Sigmoid colon (tissue), 7 donors: ENCODE results near the gene BHLHA9. TPM values are rescaled to one million over a fixed set of nuclear protein-coding genes. Genes with fewer than 3 reads are reported as not detected.

Experiments used
- DNase-seq: peaks from one replicate; pipeline ENCODE4 v3.0.0-alpha.2; 2019
- H3K27ac ChIP-seq, 4 donors: fragments of 200-600 bp; sonication (generic); one replicate each; pipeline ENCODE4 v1.5.1; 2016 to 2019; ENCODE audit warnings: mild to moderate bottlenecking in 1 of 4
- H3K27me3 ChIP-seq, 3 donors: fragments of 200-600 bp; sonication (generic); one replicate each; pipeline ENCODE4 v1.5.1; 2019; ENCODE audit warnings: mild to moderate bottlenecking in 1 of 3
- H3K36me3 ChIP-seq, 4 donors: fragments of 200-600 bp; sonication (generic); one replicate each; pipeline ENCODE4 v1.5.1; 2016 to 2019
- H3K4me1 ChIP-seq, 4 donors: fragments of 200-600 bp; sonication (generic); one replicate each; pipeline ENCODE4 v1.5.1; 2017 to 2019
- H3K4me3 ChIP-seq, 4 donors: fragments of 200-600 bp; sonication (generic); one replicate each; pipeline ENCODE4 v1.5.1; 2017 to 2019; ENCODE audit warnings: mild to moderate bottlenecking in 2 of 4, moderate library complexity in 1 of 4
- H3K9me3 ChIP-seq, 4 donors: fragments of 200-600 bp in 3 of 4; sonication (generic) in 3 of 4; one replicate each; pipeline versions ENCODE4 v1.5.1 to v1.6.1; 2013 to 2019
- EP300 ChIP-seq, 4 donors: sonication (generic); formaldehyde crosslinking; IDR thresholded peaks; one replicate each; pipeline ENCODE4 v1.6.1; 2017; ENCODE audit warnings: antibody characterized with exemption in 4 of 4
- POLR2A ChIP-seq, 2 donors: fragments of 450-650 bp; IDR thresholded peaks; one replicate each; pipeline ENCODE4 v1.6.1; 2016; ENCODE audit warnings: antibody characterized with exemption in 2 of 2, mild to moderate bottlenecking in 2 of 2, moderate library complexity in 2 of 2
- POLR2AphosphoS5 ChIP-seq, 4 donors: sonication (generic); formaldehyde crosslinking; IDR thresholded peaks; one replicate each; pipeline ENCODE4 v1.6.1; 2017; ENCODE audit warnings: antibody characterized with exemption in 4 of 4
- WGBS, 2 donors: extraction: QIAGEN DNeasy Blood & Tissue Kit; methylation state at CpG; one replicate each; pipeline ENCODE4 v1.1.7; 2013; 5-methylcytosine and 5-hydroxymethylcytosine counted together
- intact Hi-C: fragments of 100-400 bp; cut with DNase I; formaldehyde crosslinking; loops from one replicate; pipeline ENCODE4 v1.15.1; 2023
- polyA plus RNA-seq, 3 donors: library from polyadenylated mRNA; stranded (reverse); fragments of 200-250 nt; gene quantifications; one replicate each; pipeline ENCODE4 v1.2.3, GENCODE V29; 2013
- total RNA-seq, 4 donors: library from RNA; depleted of rRNA; stranded (reverse); fragments of >200 nt; gene quantifications; one replicate each; pipeline ENCODE4 v1.1.0, GENCODE V29; 2016
- TF ChIP-seq, protein P1 (sequence below), 4 experiments: fragments of 450-650 bp in 3 of 4; fragments of 200-600 bp in 1 of 4; IDR thresholded peaks; one replicate each; pipeline ENCODE4 v1.5.1; 2016 to 2019; ENCODE audit warnings: antibody characterized with exemption in 4 of 4, mild to moderate bottlenecking in 3 of 4, moderate library complexity in 2 of 4
- donor health status: healthy with polysubstance abuse.
- donor health status: Bipolar disorder and iron deficiency.
- donor health status: healthy.

BHLHA9 gene
- total and polyA plus RNA-seq, 7 donors = not detected

GRCh38 chr17:1271030-1271423, 783 bp downstream of the BHLHA9 start:
- TF ChIP-seq, protein P1, sequence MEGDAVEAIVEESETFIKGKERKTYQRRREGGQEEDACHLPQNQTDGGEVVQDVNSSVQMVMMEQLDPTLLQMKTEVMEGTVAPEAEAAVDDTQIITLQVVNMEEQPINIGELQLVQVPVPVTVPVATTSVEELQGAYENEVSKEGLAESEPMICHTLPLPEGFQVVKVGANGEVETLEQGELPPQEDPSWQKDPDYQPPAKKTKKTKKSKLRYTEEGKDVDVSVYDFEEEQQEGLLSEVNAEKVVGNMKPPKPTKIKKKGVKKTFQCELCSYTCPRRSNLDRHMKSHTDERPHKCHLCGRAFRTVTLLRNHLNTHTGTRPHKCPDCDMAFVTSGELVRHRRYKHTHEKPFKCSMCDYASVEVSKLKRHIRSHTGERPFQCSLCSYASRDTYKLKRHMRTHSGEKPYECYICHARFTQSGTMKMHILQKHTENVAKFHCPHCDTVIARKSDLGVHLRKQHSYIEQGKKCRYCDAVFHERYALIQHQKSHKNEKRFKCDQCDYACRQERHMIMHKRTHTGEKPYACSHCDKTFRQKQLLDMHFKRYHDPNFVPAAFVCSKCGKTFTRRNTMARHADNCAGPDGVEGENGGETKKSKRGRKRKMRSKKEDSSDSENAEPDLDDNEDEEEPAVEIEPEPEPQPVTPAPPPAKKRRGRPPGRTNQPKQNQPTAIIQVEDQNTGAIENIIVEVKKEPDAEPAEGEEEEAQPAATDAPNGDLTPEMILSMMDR (IDR thresholded peaks at IDR 0.05) = no peak
- TF ChIP-seq POLR2AphosphoS5 (IDR thresholded peaks at IDR 0.05) (no peak), POLR2A (IDR thresholded peaks at IDR 0.05) (no peak), EP300 (IDR thresholded peaks at IDR 0.05) (no peak)
- WGBS, 2 donors = 8% methylated on average over 42 of the region's 42 CpGs
- no peak for DNase-seq

DNA sequence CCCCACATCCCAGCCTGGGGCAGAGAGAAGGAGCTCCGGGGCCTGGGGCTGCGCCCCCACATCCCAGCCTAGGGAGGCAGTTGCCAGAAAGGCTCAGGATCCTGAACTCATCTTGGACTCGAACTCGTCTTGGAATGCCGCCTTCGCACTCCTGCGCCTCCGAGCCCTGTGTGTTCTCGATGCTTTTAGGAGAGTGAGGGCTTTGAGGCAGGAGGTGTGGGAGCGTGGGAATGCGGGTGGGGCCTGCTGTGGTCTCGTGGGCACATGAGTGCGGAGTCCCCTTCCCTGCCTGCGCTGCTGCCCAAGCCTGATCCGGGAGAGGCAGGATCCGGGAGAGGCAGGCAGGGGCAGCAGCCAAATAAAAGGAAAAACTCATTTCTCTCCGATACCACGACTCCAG, 1.2 kb downstream of the BHLHA9 start:
- intact Hi-C loops = no loop called here
- 56 to 63% methylated on average over 18 of the region's 18 CpGs for WGBS, 2 donors
- no peak overlapping the region for H3K27ac ChIP-seq
- H3K36me3 ChIP-seq = no peaks in the 10 kb centered on the region
- no peaks in the 10 kb centered on the region for H3K9me3 ChIP-seq
- TF ChIP-seq POLR2A (IDR thresholded peaks at IDR 0.05) (no peak), EP300 (IDR thresholded peaks at IDR 0.05) (no peak), POLR2AphosphoS5 (IDR thresholded peaks at IDR 0.05) (no peak)
- TF ChIP-seq, protein P1 (IDR thresholded peaks at IDR 0.05) = no peak
- peaks cover 0 to 26% (median 23%) of the 10 kb centered on the region in 4 donors for H3K4me1 ChIP-seq
- peaks cover 19 to 48% (median 23%) of the 10 kb centered on the region in 3 donors for H3K27me3 ChIP-seq
- H3K4me3 ChIP-seq = no peak overlapping the region
- no peak for DNase-seq

More at GRCh38 chr17:1271030-1271423, 783 bp downstream of the BHLHA9 start:
- Histone ChIP-seq H3K4me1 (peaks cover 0 to 24% (median 21%) of the 10 kb centered on the region in 4 donors), H3K4me3 (no peak overlapping the region), H3K27ac (no peak overlapping the region), H3K9me3 (no peaks in the 10 kb centered on the region), H3K36me3 (no peaks in the 10 kb centered on the region), H3K27me3 (peaks cover 19 to 43% (median 23%) of the 10 kb centered on the region in 3 donors)
- intact Hi-C loops = no loop called here

- Histone ChIP-seq H3K36me3 (no peaks in the 10 kb centered on the region), H3K27ac (no peak overlapping the region), H3K4me3 (no peak overlapping the region), H3K9me3 (no peaks in the 10 kb centered on the region), H3K4me1 (peaks cover 0 to 21% (median 18%) of the 10 kb centered on the region in 4 donors), H3K27me3 (peaks cover 19 to 57% (median 23%) of the 10 kb centered on the region in 3 donors)
- no peak for DNase-seq
- 41 to 70% methylated on average over 12 of the region's 12 CpGs for WGBS, 2 donors
- TF ChIP-seq POLR2A (IDR thresholded peaks at IDR 0.05) (no peak), EP300 (IDR thresholded peaks at IDR 0.05) (no peak), POLR2AphosphoS5 (IDR thresholded peaks at IDR 0.05) (no peak)
- TF ChIP-seq, protein P1 (IDR thresholded peaks at IDR 0.05) = no peak
- intact Hi-C loops = no loop called here
Observed at GRCh38 chr17:1272701-1273100, 2.5 kb downstream of the BHLHA9 start.

DNA sequence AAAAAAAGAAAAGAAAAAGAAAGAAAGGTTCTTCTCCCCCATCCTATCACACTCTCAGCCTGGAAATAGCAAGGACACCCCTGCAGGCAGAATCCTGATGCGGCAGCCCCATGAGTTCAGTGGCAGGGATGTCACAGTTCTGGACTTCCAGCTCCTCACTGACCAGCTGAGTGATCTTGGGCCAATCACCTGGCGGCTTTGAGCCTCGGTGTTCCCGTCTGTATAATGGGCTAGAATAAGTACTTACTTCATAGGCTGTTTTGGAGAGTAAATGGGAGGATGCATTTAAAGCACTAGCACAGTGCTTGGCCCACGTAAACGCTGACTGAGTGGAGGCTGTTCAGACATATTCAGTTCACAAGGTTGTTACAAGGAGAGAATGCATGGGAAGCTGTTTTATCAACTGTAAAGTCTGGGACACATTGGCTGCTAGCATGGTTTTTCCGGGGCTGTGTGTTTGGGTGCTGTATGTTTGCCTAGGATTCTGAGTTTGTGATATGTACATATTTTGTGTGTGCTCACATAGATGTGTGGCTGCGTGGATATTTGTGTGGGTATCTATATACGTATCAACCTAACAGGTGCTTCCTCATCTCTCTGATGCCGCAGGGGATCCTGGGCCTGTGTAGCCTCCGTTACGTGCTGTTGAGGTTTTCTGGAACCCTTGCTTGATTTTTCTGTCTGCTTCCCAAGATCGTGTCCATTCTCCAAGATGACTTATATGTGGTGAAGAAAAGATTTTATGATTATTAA, 3.4 kb downstream of the BHLHA9 start:
- H3K27me3 ChIP-seq = peaks cover 19 to 57% (median 23%) of the 10 kb centered on the region in 3 donors
- intact Hi-C loops = no loop called here
- DNase-seq = no peak

More for the DNA sequence above, 3.4 kb downstream of the BHLHA9 start:
- TF ChIP-seq, protein P1 (IDR thresholded peaks at IDR 0.05) = no peak
- TF ChIP-seq EP300 (IDR thresholded peaks at IDR 0.05) (no peak), POLR2A (IDR thresholded peaks at IDR 0.05) (no peak), POLR2AphosphoS5 (IDR thresholded peaks at IDR 0.05) (no peak)
- 69 to 76% methylated on average over 13 of the region's 13 CpGs for WGBS, 2 donors
- no peaks in the 10 kb centered on the region for H3K9me3 ChIP-seq
- H3K36me3 ChIP-seq = no peaks in the 10 kb centered on the region
- H3K4me3 ChIP-seq = no peak overlapping the region
- no peak overlapping the region for H3K27ac ChIP-seq
- H3K4me1 ChIP-seq = peaks cover 0 to 17% (median 16%) of the 10 kb centered on the region in 4 donors
